Measurements from ENCODE around the gene PRLHR.

Gene PRLHR

GRCh38 chr10:118586911-118587310 is 8.5 kb downstream of the PRLHR start:
- DNase-seq: no peak

GRCh38 chr10:118585794-118586193 is 9.7 kb downstream of the PRLHR start:
- DNase-seq: no peak

GRCh38 chr10:118585234-118585633 is 10.2 kb downstream of the PRLHR start:
- DNase-seq: no peak

- DNase-seq: no peak
Measured at GRCh38 chr10:118584181-118584954, 11.1 kb downstream of the PRLHR start.

GRCh38 chr10:118583611-118584010 is 11.8 kb downstream of the PRLHR start:
- DNase-seq: no peak

- no peak for DNase-seq
Measured at GRCh38 chr10:118582511-118582910, 12.9 kb downstream of the PRLHR start.

GRCh38 chr10:118581340-118581739 is 14.1 kb downstream of the PRLHR start:
- DNase-seq: no peak

- no peak for DNase-seq
Measured at GRCh38 chr10:118580702-118581101, 14.7 kb downstream of the PRLHR start.

- DNase-seq: no peak
Measured at GRCh38 chr10:118573512-118573911, 21.9 kb downstream of the PRLHR start.

- DNase-seq: no peak
Measured at GRCh38 chr10:118572256-118573041, 23.0 kb downstream of the PRLHR start.

- DNase-seq: no peak
Measured at GRCh38 chr10:118571123-118571522, 24.3 kb downstream of the PRLHR start.

- peak; percentile 3 for DNase-seq
Measured at GRCh38 chr10:118570591-118570990, 24.9 kb downstream of the PRLHR start.

- no peak for DNase-seq
Measured at GRCh38 chr10:118569882-118570252, 25.6 kb downstream of the PRLHR start.

GRCh38 chr10:118569241-118569881 is 26.1 kb downstream of the PRLHR start:
- no peak for DNase-seq

- DNase-seq: peak; percentile 6
Measured at GRCh38 chr10:118568327-118568848, 27.1 kb downstream of the PRLHR start.

- no peak for DNase-seq
Measured at GRCh38 chr10:118567701-118568248, 27.7 kb downstream of the PRLHR start.

- no peak for DNase-seq
Measured at GRCh38 chr10:118566911-118567310, 28.5 kb downstream of the PRLHR start.

GRCh38 chr10:118565301-118566075 is 30.0 kb downstream of the PRLHR start:
- DNase-seq: no peak

GRCh38 chr10:118564652-118565051 is 30.8 kb downstream of the PRLHR start:
- peak; percentile 1 for DNase-seq

GRCh38 chr10:118564114-118564513 is 31.3 kb downstream of the PRLHR start:
- no peak for DNase-seq

GRCh38 chr10:118563373-118563890 is 32.0 kb downstream of the PRLHR start:
- DNase-seq: no peak

GRCh38 chr10:118562851-118563250 is 32.6 kb downstream of the PRLHR start:
- DNase-seq: no peak

All from NCI-H1092 treated with DMSO at 0.1 percent for 48 hours (cell line).